ENCODE results near the gene CAVIN3.

GRCh38 chr11:6303661-6304060 lies 16.6 kb downstream of the CAVIN3 start:
- TF ChIP-seq TCF12 (IDR thresholded peaks at IDR 0.05; ENCODE audit: low read depth), result no peak
- no peak for TF ChIP-seq CREB1 (IDR thresholded peaks at IDR 0.05; ENCODE audit: low read depth)
- no peak for TF ChIP-seq EP300 (IDR thresholded peaks at IDR 0.05; ENCODE audit: borderline replicate concordance)

Data from Ishikawa (cell line).